ENCODE results near the gene PFDN6.
A peak's percentile ranks its signal among the peaks of the same experiment; 100 is the strongest.

PFDN6 gene

DNA sequence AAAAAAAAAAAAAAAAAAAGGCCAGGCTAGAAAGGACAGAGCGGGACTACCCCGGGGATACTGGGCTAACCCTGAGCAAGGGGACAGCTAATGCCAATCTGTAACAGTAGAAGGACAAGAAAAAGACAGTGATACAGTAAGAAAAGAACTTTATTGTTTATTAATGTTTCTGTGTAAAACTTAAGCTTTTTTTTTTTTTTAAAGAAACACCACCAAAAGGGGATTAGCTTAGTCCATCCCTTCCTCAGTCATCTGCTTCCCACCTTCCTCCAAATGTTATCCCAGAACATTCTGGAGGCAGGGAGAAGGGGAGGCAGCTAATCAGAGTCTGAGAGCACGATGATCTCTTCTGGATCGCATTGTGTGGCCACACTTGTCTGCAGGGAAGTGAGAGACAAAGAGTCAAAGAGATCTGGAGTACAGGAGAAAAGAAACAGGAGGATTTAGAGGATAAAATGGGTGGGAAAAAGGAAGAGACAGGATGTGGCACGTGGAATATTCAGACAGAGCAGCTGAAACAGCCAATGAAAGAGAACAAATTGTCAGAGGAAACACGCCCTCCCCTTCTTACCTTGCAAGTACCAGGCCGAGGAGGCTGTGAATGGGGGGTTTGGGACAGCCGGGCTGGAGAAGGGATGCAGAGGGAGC lies 29.1 kb downstream of the PFDN6 start:
- no peak for DNase-seq

GRCh38 chr6:33319939-33320314 lies 30.5 kb downstream of the PFDN6 start:
- DNase-seq: no peak

GRCh38 chr6:33320315-33321181 lies 31.1 kb downstream of the PFDN6 start:
- peak; percentile 49 to 53 for DNase-seq

GRCh38 chr6:33321227-33321626 lies 31.8 kb downstream of the PFDN6 start:
- no peak for DNase-seq

- no peak for DNase-seq
Measured at GRCh38 chr6:33323623-33323948, 34.2 kb downstream of the PFDN6 start.

- no peak for DNase-seq
Measured at GRCh38 chr6:33324125-33324524, 34.7 kb downstream of the PFDN6 start.

- DNase-seq: no peak
Measured at GRCh38 chr6:33329058-33329457, 39.7 kb downstream of the PFDN6 start.

- no peak for DNase-seq
Measured at GRCh38 chr6:33330736-33331135, 41.3 kb downstream of the PFDN6 start.

DNA sequence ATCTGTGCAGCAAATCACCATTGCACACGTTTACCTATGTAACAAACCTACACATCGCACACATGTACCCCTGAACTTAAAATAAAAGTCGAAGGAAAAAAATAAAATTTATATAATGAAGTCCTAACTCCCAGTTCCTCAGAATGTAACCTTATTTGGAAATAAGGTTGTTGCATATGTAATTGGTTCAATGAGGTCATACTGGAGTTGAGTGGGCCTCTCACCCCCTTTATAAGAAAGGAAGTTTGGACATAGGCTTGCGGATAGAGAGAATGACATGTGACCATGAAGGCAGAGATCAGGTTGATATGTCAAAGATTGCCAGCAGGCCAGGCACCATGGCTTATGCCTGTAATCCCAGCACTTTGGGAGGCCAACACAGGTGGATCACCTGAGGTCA lies 44.3 kb downstream of the PFDN6 start:
- DNase-seq: no peak

DNA sequence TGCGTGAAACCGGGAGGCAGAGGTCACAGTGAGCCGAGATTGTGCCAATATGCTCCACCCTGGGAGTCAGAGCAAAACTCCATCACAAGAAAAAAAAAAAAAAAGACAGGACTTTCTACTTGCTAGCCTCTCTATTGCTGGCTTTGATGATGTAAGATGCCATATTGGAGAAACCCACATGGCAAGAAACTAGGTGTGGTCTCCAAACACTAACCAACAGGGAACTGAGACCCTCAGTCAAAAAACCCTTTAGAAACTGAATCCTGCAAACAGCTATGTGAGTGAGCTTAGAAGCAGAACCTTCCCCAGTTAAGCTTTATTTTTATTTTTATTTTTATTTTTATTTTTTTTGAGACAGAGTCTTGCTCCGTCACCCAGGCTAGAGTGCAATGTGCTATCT lies 46.5 kb downstream of the PFDN6 start:
- no peak for DNase-seq

DNA sequence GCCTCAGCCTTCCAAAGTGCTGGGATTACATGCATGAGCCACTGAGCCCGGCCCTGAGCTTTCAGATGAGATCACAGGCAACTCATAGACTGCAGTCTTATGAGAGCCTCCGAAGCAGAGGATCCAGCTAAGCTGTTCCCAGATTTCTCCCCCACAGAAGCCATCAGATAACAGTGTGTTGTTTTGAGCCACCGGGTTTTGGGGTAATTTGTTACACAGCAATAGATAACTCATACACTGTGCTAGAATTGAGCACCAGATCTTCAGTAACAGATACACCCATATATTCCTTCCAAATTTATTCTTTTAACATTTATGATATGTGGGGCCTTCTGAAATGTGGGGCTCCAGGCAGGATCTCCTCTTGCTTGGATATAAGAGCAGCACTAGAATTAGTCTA lies 47.1 kb downstream of the PFDN6 start:
- no peak for DNase-seq

DNA sequence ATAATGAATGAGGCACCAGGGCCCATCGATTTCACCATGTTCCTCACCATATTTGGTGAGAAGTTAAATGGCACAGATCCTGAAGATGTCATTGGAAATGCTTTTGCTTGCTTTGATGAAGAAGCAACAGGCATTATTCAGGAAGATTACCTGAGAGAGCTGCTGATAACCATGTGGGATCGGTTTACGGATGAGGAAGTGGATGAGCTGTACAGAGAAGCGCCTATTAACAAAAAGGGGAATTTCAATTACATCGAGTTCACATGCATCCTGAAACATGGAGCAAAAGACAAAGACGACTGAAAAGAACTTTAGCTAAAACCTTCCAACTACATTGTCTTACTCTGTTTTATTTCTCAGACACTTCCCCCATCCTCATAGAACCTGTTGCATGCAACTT lies 49.8 kb downstream of the PFDN6 start:
- DNase-seq: no peak
